Stimulated activated naive CD4-positive, alpha-beta T cell (primary cell): ENCODE measurements around the gene PLXNB3.

Source experiments
- DNase-seq, 6 experiments: peaks; one replicate each; lab custom pipeline; 2025; lab: John Stamatoyannopoulos, UW

Gene PLXNB3

GRCh38 chrX:153755136-153755535 lies 8.9 kb upstream of the PLXNB3 start:
- no peak for DNase-seq

GRCh38 chrX:153761863-153762262 lies 2.2 kb upstream of the PLXNB3 start:
- no peak for DNase-seq

- no peak for DNase-seq
These were observed 1.3 kb upstream of the PLXNB3 start for GRCh38 chrX:153762626-153763173.

- DNase-seq: no peak
These were observed 634 bp upstream of the PLXNB3 start for GRCh38 chrX:153763298-153763932.

- no peak for DNase-seq
These were observed 713 bp downstream of the PLXNB3 start for GRCh38 chrX:153764786-153765137.

- no peak for DNase-seq
These were observed 1.4 kb downstream of the PLXNB3 start for GRCh38 chrX:153765138-153766079.

- DNase-seq: no peak
These were observed 2.2 kb downstream of the PLXNB3 start for GRCh38 chrX:153766098-153766817.

GRCh38 chrX:153766871-153767673 lies 3.0 kb downstream of the PLXNB3 start:
- DNase-seq: no peak

- no peak for DNase-seq
These were observed 3.6 kb downstream of the PLXNB3 start for GRCh38 chrX:153767674-153768055.

GRCh38 chrX:153768311-153769157 lies 4.5 kb downstream of the PLXNB3 start:
- DNase-seq: no peak

- DNase-seq: no peak
These were observed 5.3 kb downstream of the PLXNB3 start for GRCh38 chrX:153769158-153769864.

- no peak for DNase-seq
These were observed 6.0 kb downstream of the PLXNB3 start for GRCh38 chrX:153769865-153770600.

GRCh38 chrX:153770601-153771414 lies 6.8 kb downstream of the PLXNB3 start:
- DNase-seq: no peak

GRCh38 chrX:153771415-153772315 lies 7.6 kb downstream of the PLXNB3 start:
- DNase-seq: no peak

- DNase-seq: no peak
These were observed 8.5 kb downstream of the PLXNB3 start for GRCh38 chrX:153772316-153773217.

- no peak for DNase-seq
These were observed 9.2 kb downstream of the PLXNB3 start for GRCh38 chrX:153773218-153773611.
